Thoracic aorta (tissue), 2 donors: Measurements from ENCODE around the gene EXOC6. TPM values are rescaled to one million over a fixed set of nuclear protein-coding genes. Genes with fewer than 3 reads are reported as not detected.

Experiments
- ATAC-seq: fragments of 150-250 bp; one replicate; pipeline ENCODE4 v1.8.0; 2017; ENCODE audit warnings: low read depth; ENCODE audit not compliant: insufficient number of reproducible peaks, low FRiP score
- DNase-seq: peaks from one replicate; pipeline ENCODE4 v3.0.0-alpha.2; 2020; ENCODE audit warnings: low spot score
- H3K27ac ChIP-seq, 2 donors: fragments of 200-600 bp; sonication (generic); 1 replicate in 1 of 2; 2 replicates in 1 of 2; pipeline ENCODE4 v1.5.1; 2016; ENCODE audit warnings: mild to moderate bottlenecking in 2 of 2, moderate library complexity in 2 of 2
- H3K27me3 ChIP-seq: fragments of 200-600 bp; sonication (generic); replicated peaks from 2 replicates; pipeline ENCODE4 v1.6.0; 2016; ENCODE audit warnings: mild to moderate bottlenecking; ENCODE audit not compliant: insufficient read depth
- H3K36me3 ChIP-seq: fragments of 200-600 bp; sonication (generic); one replicate; pipeline ENCODE4 v1.5.1; 2016
- H3K4me1 ChIP-seq, 2 donors: fragments of 200-600 bp; sonication (generic); 1 replicate in 1 of 2; 2 replicates in 1 of 2; pipeline versions ENCODE4 v1.5.1 to v1.6.0; 2016; ENCODE audit warnings: low read depth in 2 of 2, mild to moderate bottlenecking in 1 of 2; ENCODE audit not compliant: control insufficient read depth in 1 of 2
- H3K4me3 ChIP-seq: fragments of 200-600 bp; sonication (generic); 2 replicates; pipeline ENCODE4 v1.5.1; 2016; ENCODE audit warnings: mild to moderate bottlenecking
- H3K9me3 ChIP-seq: fragments of 200-600 bp; sonication (generic); 2 replicates; pipeline ENCODE4 v1.5.1; 2016
- total RNA-seq, 2 donors: library from RNA; depleted of rRNA; stranded (reverse); fragments of >200 nt; gene quantifications; one replicate each; pipeline versions ENCODE4 v1.1.0 to v1.2.3, GENCODE V29; 2016
- TF ChIP-seq, protein P1 (sequence below): fragments of 200-600 bp; sonication (generic); IDR thresholded peaks from one replicate; pipeline ENCODE4 v1.5.1; 2019; ENCODE audit warnings: antibody characterized with exemption

Gene EXOC6
- total RNA-seq, 2 donors from 2014 or later, result 13.3 to 16.8 TPM

DNA sequence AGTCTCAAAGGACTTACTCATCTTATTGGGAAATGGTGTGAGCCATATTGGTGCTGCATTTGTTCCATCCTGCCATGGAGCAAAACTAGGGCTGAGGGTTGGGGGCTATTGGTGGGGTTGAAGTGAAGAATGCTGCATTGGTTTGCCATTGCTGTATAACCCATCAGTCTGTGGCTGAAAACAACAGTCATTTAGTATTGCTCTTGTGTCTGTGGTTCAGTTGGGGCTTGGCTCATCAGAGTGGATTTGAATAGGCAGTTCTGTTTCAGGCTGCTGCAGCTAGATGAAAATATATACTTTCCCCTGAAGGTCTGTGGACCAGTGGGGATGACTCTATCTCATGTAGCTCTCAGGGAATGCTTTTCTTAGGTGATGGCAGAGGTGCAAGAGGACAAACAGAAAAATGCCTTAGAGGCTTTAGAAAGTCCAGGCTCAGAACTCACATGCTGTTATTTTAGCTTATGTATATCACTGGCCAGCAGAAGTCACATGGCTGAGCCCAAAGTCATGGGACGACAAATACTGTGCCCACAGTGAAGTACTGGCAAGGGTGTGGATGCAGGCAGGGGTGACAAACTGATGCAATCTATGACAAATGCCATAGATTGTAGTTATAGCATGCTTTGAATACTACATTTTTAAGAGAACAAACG is 15.2 kb upstream of the EXOC6 start:
- no peak for ATAC-seq
- no peaks in the 10 kb centered on the region for H3K36me3 ChIP-seq
- H3K9me3 ChIP-seq, result no peaks in the 10 kb centered on the region
- no peak overlapping the region for H3K27ac ChIP-seq
- H3K27me3 ChIP-seq, result no peaks in the 10 kb centered on the region
- no peak for DNase-seq
- TF ChIP-seq, protein P1, sequence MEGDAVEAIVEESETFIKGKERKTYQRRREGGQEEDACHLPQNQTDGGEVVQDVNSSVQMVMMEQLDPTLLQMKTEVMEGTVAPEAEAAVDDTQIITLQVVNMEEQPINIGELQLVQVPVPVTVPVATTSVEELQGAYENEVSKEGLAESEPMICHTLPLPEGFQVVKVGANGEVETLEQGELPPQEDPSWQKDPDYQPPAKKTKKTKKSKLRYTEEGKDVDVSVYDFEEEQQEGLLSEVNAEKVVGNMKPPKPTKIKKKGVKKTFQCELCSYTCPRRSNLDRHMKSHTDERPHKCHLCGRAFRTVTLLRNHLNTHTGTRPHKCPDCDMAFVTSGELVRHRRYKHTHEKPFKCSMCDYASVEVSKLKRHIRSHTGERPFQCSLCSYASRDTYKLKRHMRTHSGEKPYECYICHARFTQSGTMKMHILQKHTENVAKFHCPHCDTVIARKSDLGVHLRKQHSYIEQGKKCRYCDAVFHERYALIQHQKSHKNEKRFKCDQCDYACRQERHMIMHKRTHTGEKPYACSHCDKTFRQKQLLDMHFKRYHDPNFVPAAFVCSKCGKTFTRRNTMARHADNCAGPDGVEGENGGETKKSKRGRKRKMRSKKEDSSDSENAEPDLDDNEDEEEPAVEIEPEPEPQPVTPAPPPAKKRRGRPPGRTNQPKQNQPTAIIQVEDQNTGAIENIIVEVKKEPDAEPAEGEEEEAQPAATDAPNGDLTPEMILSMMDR, result no peak
- H3K4me1 ChIP-seq, result no peaks in the 10 kb centered on the region
- H3K4me3 ChIP-seq, result no peak overlapping the region

DNA sequence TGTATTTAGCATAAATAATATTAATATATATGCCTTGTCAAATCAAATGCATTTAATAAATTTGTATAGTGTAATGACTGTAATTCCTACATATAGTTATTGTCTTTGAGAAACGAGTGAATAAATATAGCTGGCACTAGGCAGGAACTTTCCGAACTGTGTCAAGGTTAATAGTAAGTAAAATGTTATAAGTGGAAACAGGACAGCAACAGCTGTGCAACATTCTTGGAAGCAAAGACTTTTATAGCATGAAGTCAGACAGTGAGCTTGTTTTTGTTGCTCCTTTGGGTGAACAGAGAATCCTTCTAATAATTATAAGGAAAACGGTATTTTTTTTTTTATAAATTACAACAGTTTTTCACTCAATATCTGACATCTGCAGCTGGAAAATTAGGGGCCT is 14.0 kb upstream of the EXOC6 start:
- Histone ChIP-seq H3K36me3 (no peaks in the 10 kb centered on the region), H3K4me3 (no peak overlapping the region), H3K4me1 (no peaks in the 10 kb centered on the region), H3K27ac (no peak overlapping the region), H3K9me3 (no peaks in the 10 kb centered on the region), H3K27me3 (no peaks in the 10 kb centered on the region)
- ATAC-seq (no peak), DNase-seq (no peak)
- TF ChIP-seq, protein P1, result no peak

DNA sequence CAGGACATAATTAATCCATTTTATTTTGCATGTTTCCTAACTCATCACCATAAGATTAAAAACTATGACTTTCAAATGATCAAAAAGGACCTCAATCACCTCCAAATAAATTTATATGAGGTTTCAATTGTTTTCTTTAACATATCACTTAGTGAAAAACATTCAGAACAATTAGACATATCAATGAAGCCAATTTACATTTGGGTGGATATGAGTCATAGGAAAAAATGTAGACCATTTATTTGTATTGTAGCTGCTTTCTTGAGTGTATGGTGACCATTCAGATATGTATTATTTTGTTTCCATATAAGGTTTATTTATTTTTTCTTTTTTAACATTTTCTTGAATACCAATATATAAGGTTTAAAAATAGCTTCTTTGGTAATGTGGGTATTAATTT is 13.3 kb upstream of the EXOC6 start:
- H3K9me3 ChIP-seq, result no peaks in the 10 kb centered on the region
- H3K27me3 ChIP-seq, result no peaks in the 10 kb centered on the region
- no peaks in the 10 kb centered on the region for H3K36me3 ChIP-seq
- H3K4me3 ChIP-seq, result no peak overlapping the region
- H3K4me1 ChIP-seq, result no peaks in the 10 kb centered on the region
- TF ChIP-seq, protein P1, result no peak
- ATAC-seq, result no peak
- DNase-seq, result no peak
- H3K27ac ChIP-seq, result no peak overlapping the region

DNA sequence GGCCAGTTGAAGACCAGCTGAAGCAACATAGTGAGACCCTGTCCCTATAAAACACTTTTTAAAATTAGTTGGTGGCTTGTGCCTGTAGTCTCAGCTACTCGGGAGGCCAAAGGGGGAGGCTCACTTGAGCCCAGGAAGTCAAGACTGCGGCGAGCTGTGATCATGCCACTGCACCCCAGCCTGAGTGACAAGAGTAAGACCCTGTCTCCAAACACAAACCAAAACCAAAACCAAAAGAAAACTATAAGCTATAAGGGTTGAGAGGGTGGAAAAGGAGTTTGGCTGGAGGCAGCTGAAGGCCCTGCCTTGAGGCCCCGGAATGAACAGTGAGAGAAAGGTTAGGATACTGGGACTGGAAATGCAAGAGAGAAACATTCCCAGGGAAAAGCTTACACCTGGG is 10.9 kb upstream of the EXOC6 start:
- H3K36me3 ChIP-seq, result no peaks in the 10 kb centered on the region
- no peaks in the 10 kb centered on the region for H3K27me3 ChIP-seq
- TF ChIP-seq, protein P1, result no peak
- no peaks in the 10 kb centered on the region for H3K9me3 ChIP-seq
- H3K4me3 ChIP-seq, result no peak overlapping the region
- H3K4me1 ChIP-seq, result no peaks in the 10 kb centered on the region
- H3K27ac ChIP-seq, result no peak overlapping the region
- DNase-seq, result no peak
- ATAC-seq, result no peak

DNA sequence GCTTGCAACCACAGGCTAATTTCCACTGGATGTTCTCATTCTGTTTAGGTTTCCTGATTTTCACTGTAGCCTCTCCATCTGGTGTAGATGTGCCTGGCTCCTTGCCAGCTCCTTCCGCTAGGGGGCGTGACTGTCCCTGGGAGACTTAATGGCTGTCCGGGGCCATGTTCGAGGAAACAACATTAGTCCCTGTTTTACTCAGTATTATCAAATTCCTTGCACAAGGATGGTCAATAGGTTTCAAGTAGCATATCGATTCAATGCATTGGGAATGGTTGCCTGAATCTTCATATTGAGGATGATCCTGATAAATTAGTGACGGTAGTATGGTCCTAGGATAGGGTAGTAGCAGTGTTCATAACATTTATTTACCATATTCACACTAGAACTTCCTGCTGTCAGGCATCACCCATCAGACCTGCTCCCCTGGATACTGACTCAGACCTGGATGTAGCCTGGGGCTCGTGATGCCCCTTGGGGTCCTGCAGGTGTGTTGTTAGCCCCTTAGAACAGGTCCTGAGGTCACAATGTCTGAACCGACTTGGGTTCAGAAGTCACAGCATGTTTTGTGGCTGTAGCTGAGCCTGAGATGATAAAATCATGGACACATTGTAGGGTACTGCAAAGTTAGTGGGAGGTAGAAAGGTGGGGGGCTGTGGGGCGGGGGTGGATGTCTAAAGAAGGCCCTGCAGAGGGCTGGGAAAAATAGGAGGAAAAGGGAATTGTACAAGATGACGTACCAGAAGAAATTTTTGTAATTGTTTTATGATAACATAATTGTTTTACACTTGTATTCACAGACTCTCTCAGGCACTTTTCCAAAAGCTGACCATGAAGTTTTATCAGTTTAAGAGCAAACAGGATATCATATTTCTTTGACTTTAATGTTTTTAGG is 8.9 kb upstream of the EXOC6 start:
- DNase-seq (no peak), ATAC-seq (no peak)
- Histone ChIP-seq H3K27me3 (no peaks in the 10 kb centered on the region), H3K4me1 (no peaks in the 10 kb centered on the region), H3K27ac (no peak overlapping the region), H3K9me3 (no peaks in the 10 kb centered on the region), H3K4me3 (no peak overlapping the region), H3K36me3 (no peaks in the 10 kb centered on the region)
- TF ChIP-seq, protein P1, result no peak
